Measurements from ENCODE around the gene FKBP1A. TPM values are rescaled to one million over a fixed set of nuclear protein-coding genes. Genes with fewer than 3 reads are reported as not detected.

Gene FKBP1A
- polyA plus RNA-seq, 1 of the 3 experiments (the other 2 are of a cell fraction) = 362 TPM

- Histone ChIP-seq H3F3A (replicated peaks; ENCODE audit: insufficient read depth) (peaks cover 14% of the 10 kb centered on the region), H3K4me3 (ENCODE audit: low read depth in 2 of 2, low read length in 1 of 2) (no peak overlapping the region), H3K9me2 (no peaks in the 10 kb centered on the region), H3K79me2 (ENCODE audit: insufficient read depth) (peaks cover 13% of the 10 kb centered on the region), H3K36me3 (replicated peaks in 1 of 2; ENCODE audit: control insufficient read depth in 1 of 2, insufficient read depth in 2 of 2, low read length in 1 of 2) (peaks cover 0 to 15% of the 10 kb centered on the region in 2 experiments), H3K4me1 (ENCODE audit: control insufficient read depth in 1 of 2, insufficient read depth in 2 of 2, low read depth in 1 of 2, low read length in 1 of 2) (peaks cover 5 to 11% of the 10 kb centered on the region in 2 experiments; a peak in 2 of 4 replicates), H3K9ac (no peak overlapping the region), H3K27ac (ENCODE audit: low read depth in 2 of 2, low read length in 1 of 2) (no peak overlapping the region), H2AFZ (ENCODE audit: low read depth) (no peak overlapping the region), H3K9me3 (no peaks in the 10 kb centered on the region), H3K27me3 (ENCODE audit: insufficient read depth) (no peaks in the 10 kb centered on the region), H3K4me2 (no peak overlapping the region), H4K20me1 (ENCODE audit: insufficient read depth) (no peaks in the 10 kb centered on the region)
- TF ChIP-seq SMC3 (IDR thresholded peaks at IDR 0.05; ENCODE audit: low read depth, low read length) (no peak), CHD2 (IDR thresholded peaks at IDR 0.05; ENCODE audit: low read length, partially characterized antibody) (no peak), NFIC (IDR thresholded peaks at IDR 0.05; ENCODE audit: borderline replicate concordance) (no peak), FOXM1 (IDR thresholded peaks at IDR 0.05; ENCODE audit: low read depth) (no peak), TAF1 (IDR thresholded peaks at IDR 0.05; ENCODE audit: borderline replicate concordance, low read depth, low read length) (no peak), FOXJ3 (CRISPR knock-in tag; IDR thresholded peaks at IDR 0.05) (no peak), GATA2 (CRISPR knock-in tag; IDR thresholded peaks at IDR 0.05) (no peak), NRF1 (IDR thresholded peaks at IDR 0.05; ENCODE audit: low read depth, low read length) (no peak), GABPA (IDR thresholded peaks at IDR 0.05; ENCODE audit: low read depth) (no peak), PBX3 (IDR thresholded peaks at IDR 0.05) (no peak), EZH2phosphoT487 (IDR thresholded peaks at IDR 0.05; ENCODE audit: borderline replicate concordance, low read depth) (no peak), RXRA (IDR thresholded peaks at IDR 0.05; ENCODE audit: borderline replicate concordance, low read depth) (no peak), SIN3A (IDR thresholded peaks at IDR 0.05; ENCODE audit: borderline replicate concordance, low read depth, low read length) (no peak), RFX5 (IDR thresholded peaks at IDR 0.05; ENCODE audit: low read length) (no peak), MAX (IDR thresholded peaks at IDR 0.05; ENCODE audit: low read depth) (no peak), FOSL2 (IDR thresholded peaks at IDR 0.05; ENCODE audit: borderline replicate concordance, low read depth) (no peak), POLR2AphosphoS5 (IDR thresholded peaks at IDR 0.05; ENCODE audit: low read depth, low read length) (no peak), TCF12 (IDR thresholded peaks at IDR 0.05) (no peak), RCOR1 (IDR thresholded peaks at IDR 0.05; ENCODE audit: low read length) (no peak), CTCF (IDR thresholded peaks at IDR 0.05) (no peak)
- 85% methylated on average over 4 of the region's 4 CpGs for WGBS (ENCODE audit: low lambda C conversion rate)
- DNase-seq = no peak
- ChIA-PET CTCF (no interaction called here), POLR2A (no interaction called here)
These were observed 54.1 kb downstream of the FKBP1A start for GRCh38 chr20:1338801-1339200.

Measured in SK-N-SH (cell line).